ENCODE data around the gene PPP6R3. TPM values are rescaled to one million over a fixed set of nuclear protein-coding genes. Genes with fewer than 3 reads are reported as not detected.

Gene PPP6R3
- total and polyA plus RNA-seq, 11 donors, result 23.2 to 93.8 (median 81.2) TPM

DNA sequence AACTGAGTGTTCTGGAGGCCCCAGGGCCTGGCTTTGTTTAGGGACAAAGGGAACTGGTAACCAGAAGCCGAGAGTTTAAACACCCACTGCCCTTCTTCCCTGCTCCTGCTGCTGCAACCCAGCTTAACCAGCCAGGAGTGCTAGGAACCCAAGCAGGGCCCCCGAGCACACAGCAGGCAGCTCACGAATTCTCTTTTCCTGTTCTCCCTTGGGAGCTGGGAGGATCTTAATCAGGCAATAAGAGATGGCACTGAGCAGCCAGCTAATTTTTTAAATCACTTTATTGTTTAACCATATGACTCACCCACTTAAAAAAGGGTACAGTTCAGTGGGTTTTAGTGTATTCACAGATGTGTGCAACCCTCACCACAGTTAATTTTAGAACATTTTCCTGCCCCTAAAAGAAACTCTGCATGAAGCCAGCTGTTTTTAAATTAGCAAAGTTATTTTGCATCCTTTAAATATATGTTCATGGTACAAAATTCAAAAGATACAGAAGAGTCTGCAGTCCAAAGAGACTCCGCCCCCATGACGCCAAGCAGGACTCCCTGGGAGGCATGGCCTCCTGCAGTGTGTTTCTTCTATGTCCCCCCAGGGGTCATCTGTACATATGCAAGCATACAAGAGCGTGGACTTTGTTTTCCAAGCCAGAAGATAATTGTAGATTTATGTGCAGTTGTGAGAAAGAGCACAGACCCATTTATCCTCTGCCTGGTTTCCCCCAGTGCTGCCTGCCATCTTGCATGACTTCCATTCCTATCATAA, 18.9 kb upstream of the PPP6R3 start:
- 75 to 86% (median 77%) methylated on average over 6 of the region's 6 CpGs for WGBS, 4 donors
- no peaks in the 10 kb centered on the region for H3K9me3 ChIP-seq
- peaks cover 3 to 22% (median 16%) of the 10 kb centered on the region in 12 donors for H3K4me1 ChIP-seq
- intact Hi-C loops (cut with DNase I), result loop anchor here in 5 of 10 donors (10.0 kb wide), 3 partner anchors 47 to 147 kb away; no protein-coding TSS in a partner anchor
- H3K27ac ChIP-seq, result no peak overlapping the region
- TF ChIP-seq POLR2A (IDR thresholded peaks at IDR 0.05) (no peak), CTCF (IDR thresholded peaks at IDR 0.05) (no peak)
- no peak overlapping the region for H3K4me3 ChIP-seq
- ATAC-seq, result no peak
- no peak for DNase-seq
- H3K36me3 ChIP-seq, result peaks cover 0 to 64% (median 51%) of the 10 kb centered on the region in 9 donors
- no peaks in the 10 kb centered on the region for H3K27me3 ChIP-seq

- ATAC-seq (no peak), DNase-seq (no peak)
- intact Hi-C loops (cut with DNase I), result loop anchor here in 5 of 10 donors (10.0 kb wide), 3 partner anchors 48 to 148 kb away; no protein-coding TSS in a partner anchor
- TF ChIP-seq CTCF (IDR thresholded peaks at IDR 0.05) (no peak), POLR2A (IDR thresholded peaks at IDR 0.05) (no peak)
- no peaks in the 10 kb centered on the region for H3K9me3 ChIP-seq
- H3K27ac ChIP-seq, result no peak overlapping the region
- peaks cover 0 to 69% (median 53%) of the 10 kb centered on the region in 9 donors for H3K36me3 ChIP-seq
- H3K4me1 ChIP-seq, result peaks cover 0 to 20% (median 11%) of the 10 kb centered on the region in 12 donors
- no peak overlapping the region for H3K4me3 ChIP-seq
- 85 to 96% (median 91%) methylated on average over 10 of the region's 10 CpGs for WGBS, 4 donors
- no peaks in the 10 kb centered on the region for H3K27me3 ChIP-seq
Observed at GRCh38 chr11:68442433-68442832, 18.1 kb upstream of the PPP6R3 start.

DNA sequence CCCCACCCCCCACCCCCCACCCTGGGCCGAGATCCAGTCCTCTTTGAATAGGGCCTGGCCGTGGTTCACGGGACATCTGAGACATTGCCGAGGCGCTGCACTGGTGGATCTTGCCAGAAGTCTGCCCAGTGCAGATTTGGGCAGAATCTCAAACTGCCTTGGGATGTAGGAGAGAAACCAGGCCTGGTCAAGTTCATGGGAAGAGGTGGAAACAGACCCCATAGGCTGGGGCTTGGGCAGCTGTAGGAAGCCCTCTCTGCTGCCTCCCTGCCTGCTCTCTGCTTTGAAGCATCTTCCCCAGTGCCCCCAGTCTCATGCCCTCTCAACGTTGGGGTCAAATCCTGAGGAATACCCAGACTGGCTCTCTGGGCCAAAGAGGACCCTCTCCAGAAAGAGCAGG, 16.0 kb upstream of the PPP6R3 start:
- Histone ChIP-seq H3K27me3 (no peaks in the 10 kb centered on the region), H3K27ac (peak overlapping the region in 1 of 12 donors; percentile 50), H3K36me3 (peaks cover 0 to 72% (median 57%) of the 10 kb centered on the region in 9 donors), H3K4me1 (peaks cover 0 to 11% (median 3%) of the 10 kb centered on the region in 12 donors), H3K4me3 (no peak overlapping the region), H3K9me3 (no peaks in the 10 kb centered on the region)
- WGBS, 4 donors, result 43 to 92% (median 63%) methylated on average over 3 to 6 of the region's 6 CpGs
- TF ChIP-seq CTCF (IDR thresholded peaks at IDR 0.05), result no peak
- TF ChIP-seq POLR2A (IDR thresholded peaks at IDR 0.05), result no peak
- ATAC-seq, result no peak
- intact Hi-C loops (cut with DNase I), result loop anchor here in 5 of 10 donors (10.0 kb wide), 3 partner anchors 50 to 150 kb away; no protein-coding TSS in a partner anchor
- DNase-seq, result peak in 1 of 5 donors; percentile 48

GRCh38 chr11:68445531-68446035, 15.0 kb upstream of the PPP6R3 start:
- H3K36me3 ChIP-seq, result peaks cover 0 to 62% (median 47%) of the 10 kb centered on the region in 9 donors
- intact Hi-C loops (cut with DNase I), result loop anchor here (2.0 to 10.0 kb wide), 12 partner anchors 43 to 238 kb away; partner anchors contain the start of gene KMT5B (in 1 of the 10)
- peak overlapping the region in 1 of 12 donors; percentile 38 for H3K27ac ChIP-seq
- H3K4me3 ChIP-seq, result no peak overlapping the region
- H3K27me3 ChIP-seq, result no peaks in the 10 kb centered on the region
- WGBS, 4 donors, result 72 to 90% (median 89%) methylated on average over 7 to 11 of the region's 11 CpGs
- no peak for TF ChIP-seq CTCF (IDR thresholded peaks at IDR 0.05)
- no peak for TF ChIP-seq POLR2A (IDR thresholded peaks at IDR 0.05)
- H3K9me3 ChIP-seq, result no peaks in the 10 kb centered on the region
- no peak for ATAC-seq
- H3K4me1 ChIP-seq, result peaks cover 0 to 11% (median 1%) of the 10 kb centered on the region in 12 donors
- peak in 1 of 5 donors; percentile 28 for DNase-seq

Data from heart left ventricle (tissue), 16 donors.